B cell (primary cell): ENCODE data around the gene VAV2. TPM values are rescaled to one million over a fixed set of nuclear protein-coding genes. Genes with fewer than 3 reads are reported as not detected.

Experiments used
- ATAC-seq: fragments of 200-7000 bp; cut with Tn5 transposase; one replicate; pipeline ENCODE4 v1.10.0; 2021; ENCODE audit warnings: low read depth, mild to moderate bottlenecking, moderate number of reproducible peaks, moderate library complexity
- CTCF ChIA-PET: fragments of 350-600 bp; sonication (Branson Sonifier 250); formaldehyde crosslinking; loops from one replicate; lab custom pipeline; 2021; ENCODE audit warnings: antibody characterized with exemption, inconsistent platforms; lab: Charles Lee
- POLR2A ChIA-PET: fragments of 350-600 bp; sonication (Branson Sonifier 250); formaldehyde crosslinking; loops from one replicate; lab custom pipeline; 2021; ENCODE audit warnings: antibody characterized with exemption; lab: Charles Lee
- DNase-seq: peaks from one replicate; pipeline ENCODE4 v3.0.0; 2013
- H2AFZ ChIP-seq: 2 replicates; pipeline ENCODE4 v1.6.1; 2012; ENCODE audit warnings: mild to moderate bottlenecking, low read depth, low read length; ENCODE audit not compliant: insufficient read depth, poor library complexity, severe bottlenecking
- H3K27ac ChIP-seq, 2 donors: 1 replicate in 1 of 2; 2 replicates in 1 of 2; pipeline ENCODE4 v1.5.1; 2012 to 2013; ENCODE audit warnings: low read length in 2 of 2, mild to moderate bottlenecking in 2 of 2, moderate library complexity in 1 of 2
- H3K27me3 ChIP-seq, 4 experiments: fragments of 200-600 bp in 1 of 4; sonication (generic) in 1 of 4; replicated peaks in 1 of 4; 1 replicate in 2 of 4; 2 replicates in 2 of 4; pipeline versions ENCODE4 v1.6.1 to v1.7.0; 2013 to 2016; ENCODE audit warnings: low read length in 3 of 4, mild to moderate bottlenecking in 2 of 4, mixed read lengths in 1 of 4, moderate library complexity in 1 of 4; ENCODE audit not compliant: insufficient read depth in 4 of 4, control insufficient read depth in 3 of 4; ENCODE audit errors: control extremely low read depth in 1 of 4
- H3K36me3 ChIP-seq, 2 experiments: replicated peaks in 1 of 2; 1 replicate in 1 of 2; 2 replicates in 1 of 2; pipeline versions ENCODE4 v1.6.1 to v1.7.1; 2013; ENCODE audit warnings: low read length in 1 of 2; ENCODE audit not compliant: insufficient read depth in 2 of 2, control insufficient read depth in 1 of 2; ENCODE audit errors: control extremely low read depth in 1 of 2, extremely low read depth in 1 of 2
- H3K4me1 ChIP-seq, 2 donors: fragments of 200-600 bp in 1 of 2; sonication (generic) in 1 of 2; 1 replicate in 1 of 2; 2 replicates in 1 of 2; pipeline versions ENCODE4 v1.5.1 to v1.6.1; 2013 to 2017; ENCODE audit warnings: low read length in 2 of 2; ENCODE audit not compliant: control insufficient read depth in 2 of 2, insufficient read depth in 2 of 2
- H3K4me2 ChIP-seq: replicated peaks from 2 replicates; pipeline ENCODE3; 2012; ENCODE audit warnings: mild to moderate bottlenecking, low read depth, low read length; ENCODE audit not compliant: poor library complexity, severe bottlenecking
- H3K4me3 ChIP-seq, 5 experiments: fragments of 200-600 bp in 1 of 5; sonication (generic) in 1 of 5; 1 replicate in 3 of 5; 2 replicates in 2 of 5; pipeline versions ENCODE4 v1.5.1 to v1.7.0; 2011 to 2016; ENCODE audit warnings: low read length in 4 of 5, mild to moderate bottlenecking in 4 of 5, low read depth in 2 of 5, control low read depth in 1 of 5, moderate library complexity in 1 of 5; ENCODE audit not compliant: insufficient read depth in 1 of 5; ENCODE audit errors: control extremely low read depth in 1 of 5, extremely low read depth in 1 of 5
- H3K79me2 ChIP-seq: fragments of 200-600 bp; sonication (generic); one replicate; pipeline ENCODE4 v1.6.0; 2016; ENCODE audit warnings: low read length; ENCODE audit not compliant: control insufficient read depth, insufficient read depth
- H3K9ac ChIP-seq: fragments of 200-600 bp; sonication (generic); 2 replicates; pipeline ENCODE4 v1.6.1; 2017; ENCODE audit warnings: mild to moderate bottlenecking, low read length, moderate library complexity
- H3K9me3 ChIP-seq, 3 donors: one replicate each; pipeline versions ENCODE4 v1.6.1 to v1.7.1; 2013; ENCODE audit warnings: low read length in 2 of 3; ENCODE audit not compliant: control insufficient read depth in 2 of 3, insufficient read depth in 1 of 3; ENCODE audit errors: control extremely low read depth in 1 of 3
- H4K20me1 ChIP-seq: 2 replicates; pipeline ENCODE4 v1.6.0; 2012; ENCODE audit warnings: mild to moderate bottlenecking, low read length; ENCODE audit not compliant: insufficient read depth, control insufficient read depth, poor library complexity, severe bottlenecking
- H3K27ac Mint-ChIP-seq: one replicate; pipeline ENCODE4 v1.8.0; 2021; ENCODE audit warnings: mixed read lengths
- H3K27me3 Mint-ChIP-seq: one replicate; pipeline ENCODE4 v1.8.0; 2021; ENCODE audit warnings: mixed read lengths
- H3K4me1 Mint-ChIP-seq: one replicate; pipeline ENCODE4 v1.8.0; 2021; ENCODE audit warnings: mixed read lengths
- H3K4me3 Mint-ChIP-seq: one replicate; pipeline ENCODE4 v1.8.0; 2021; ENCODE audit warnings: mixed read lengths
- H3K9me3 Mint-ChIP-seq: one replicate; pipeline ENCODE4 v1.8.0; 2022; ENCODE audit warnings: mixed read lengths; ENCODE audit not compliant: insufficient read depth
- CTCF ChIP-seq: fragments of 200-600 bp; IDR thresholded peaks from one replicate; pipeline ENCODE4 v1.8.0; 2022; ENCODE audit warnings: antibody characterized with exemption, mild to moderate bottlenecking
- EZH2 ChIP-seq: IDR thresholded peaks from 2 replicates; pipeline ENCODE4 v1.6.1; 2012; ENCODE audit warnings: borderline replicate concordance, low read depth, mild to moderate bottlenecking, moderate library complexity, low read length; ENCODE audit not compliant: insufficient read depth, poor library complexity, severe bottlenecking
- WGBS: methylation state at CpG from one replicate; pipeline ENCODE4 v1.1.5; 2013; ENCODE audit warnings: missing lambda C conversion rate; ENCODE audit not compliant: insufficient coverage; 5-methylcytosine and 5-hydroxymethylcytosine counted together
- intact Hi-C: fragments of 100-400 bp; cut with micrococcal nuclease; formaldehyde crosslinking; loops from one replicate; pipeline ENCODE4 v1.10.0; 2022
- polyA plus RNA-seq: library from polyadenylated mRNA; depleted of rRNA; stranded (reverse); fragments of >200 nt; gene quantifications from 2 replicates; pipeline ENCODE4 v1.2.3, GENCODE V29; 2012
- total RNA-seq, 2 donors: library from RNA; stranded (reverse); fragments of 120-200 nt in 1 of 2; gene quantifications; 1 replicate in 1 of 2; 2 replicates in 1 of 2; pipeline versions ENCODE4 v1.2.3 to v1.2.4, GENCODE V29; 2013 to 2022

The VAV2 gene
- total and polyA plus RNA-seq, 2 donors (not counting 1 experiment from before 2014, with no cell fraction given): 34.4 to 128 TPM

- no peaks in the 10 kb centered on the region for H3K9me3 ChIP-seq
- no peak overlapping the region for H2AFZ ChIP-seq
- ChIA-PET POLR2A (no interaction called here), CTCF (no interaction called here)
- DNase-seq (no peak), ATAC-seq (no peak)
- WGBS: 46% methylated on average over 24 of the region's 25 CpGs
- H3K36me3 ChIP-seq: no peaks in the 10 kb centered on the region
- peaks cover 26% of the 10 kb centered on the region for H3K27me3 Mint-ChIP-seq
- peaks cover 16% of the 10 kb centered on the region for H3K4me1 Mint-ChIP-seq
- no peaks in the 10 kb centered on the region for H3K79me2 ChIP-seq
- no peak overlapping the region for H3K4me2 ChIP-seq
- H3K4me3 Mint-ChIP-seq: no peak overlapping the region
- no peak overlapping the region for H3K4me3 ChIP-seq
- H3K27ac ChIP-seq: no peak overlapping the region
- H4K20me1 ChIP-seq: no peaks in the 10 kb centered on the region
- no peak overlapping the region for H3K27ac Mint-ChIP-seq
- TF ChIP-seq EZH2 (no peak), CTCF (no peak)
- no peaks in the 10 kb centered on the region for H3K9me3 Mint-ChIP-seq
- peaks cover 0 to 11% (median 0%) of the 10 kb centered on the region in 4 experiments for H3K27me3 ChIP-seq
- peaks cover 0 to 19% of the 10 kb centered on the region in 2 donors for H3K4me1 ChIP-seq
- no peak overlapping the region for H3K9ac ChIP-seq
- intact Hi-C loops: no loop called here
These were observed 278.8 kb downstream of the VAV2 start for GRCh38 chr9:133713150-133713959.
